HG02852 (cell line): Measurements from ENCODE around the gene SFXN5.
"Not testable (repeated sequence)": the region's sequence is repeated elsewhere in the genome, so short reads cannot be mapped to it uniquely, and the experiment has no call there.

Experiments
- ATAC-seq: cut with Tn5 transposase; IDR thresholded peaks from one replicate; pipeline ENCODE4 v1.9.1; 2021; ENCODE audit warnings: mild to moderate bottlenecking, moderate library complexity; ENCODE audit not compliant: unreplicated experiment

SFXN5 gene, protein sequence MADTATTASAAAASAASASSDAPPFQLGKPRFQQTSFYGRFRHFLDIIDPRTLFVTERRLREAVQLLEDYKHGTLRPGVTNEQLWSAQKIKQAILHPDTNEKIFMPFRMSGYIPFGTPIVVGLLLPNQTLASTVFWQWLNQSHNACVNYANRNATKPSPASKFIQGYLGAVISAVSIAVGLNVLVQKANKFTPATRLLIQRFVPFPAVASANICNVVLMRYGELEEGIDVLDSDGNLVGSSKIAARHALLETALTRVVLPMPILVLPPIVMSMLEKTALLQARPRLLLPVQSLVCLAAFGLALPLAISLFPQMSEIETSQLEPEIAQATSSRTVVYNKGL

DNA sequence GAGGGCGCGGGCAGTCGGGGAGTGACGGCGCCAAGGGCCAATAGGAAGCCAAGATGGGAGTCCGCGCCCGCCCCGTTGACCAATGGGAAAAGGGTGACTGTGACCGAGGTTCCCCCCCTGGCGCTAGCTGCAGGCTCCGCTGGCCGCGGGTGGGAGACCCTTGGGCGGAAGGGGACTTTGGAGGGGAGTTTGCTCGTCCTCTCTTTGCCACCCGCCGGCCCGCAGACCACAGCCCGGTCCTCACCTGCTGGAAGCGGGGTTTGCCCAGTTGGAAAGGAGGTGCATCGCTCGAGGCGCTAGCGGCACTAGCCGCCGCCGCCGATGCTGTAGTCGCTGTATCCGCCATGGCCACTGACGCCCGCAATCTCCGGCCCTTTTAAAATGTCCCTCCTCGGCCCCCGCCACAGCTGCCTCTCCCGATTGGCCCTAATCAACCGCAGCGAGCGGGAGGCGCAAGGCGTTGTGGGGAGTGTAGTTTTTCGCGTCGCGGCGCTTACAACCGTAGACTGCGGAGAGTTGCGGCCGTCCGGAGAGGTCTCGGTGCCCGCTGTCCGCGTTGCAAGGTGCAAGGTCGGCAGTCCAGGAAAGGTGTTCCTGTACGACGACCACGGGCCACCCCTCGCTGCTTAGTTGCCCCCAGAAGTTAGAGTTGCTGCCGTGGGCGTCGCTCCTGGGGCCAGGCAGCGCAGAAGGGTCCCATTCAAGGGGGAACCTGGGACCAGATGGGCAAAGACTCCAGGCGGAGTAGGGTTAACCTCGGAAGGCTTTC is at the start of gene SFXN5:
Gene SFXN5 (minus strand): TSS at position 353 of the 769 bp plus-strand sequence. CDS start 7 bp downstream, at position 346.
- ATAC-seq, result peak; percentile 96

DNA sequence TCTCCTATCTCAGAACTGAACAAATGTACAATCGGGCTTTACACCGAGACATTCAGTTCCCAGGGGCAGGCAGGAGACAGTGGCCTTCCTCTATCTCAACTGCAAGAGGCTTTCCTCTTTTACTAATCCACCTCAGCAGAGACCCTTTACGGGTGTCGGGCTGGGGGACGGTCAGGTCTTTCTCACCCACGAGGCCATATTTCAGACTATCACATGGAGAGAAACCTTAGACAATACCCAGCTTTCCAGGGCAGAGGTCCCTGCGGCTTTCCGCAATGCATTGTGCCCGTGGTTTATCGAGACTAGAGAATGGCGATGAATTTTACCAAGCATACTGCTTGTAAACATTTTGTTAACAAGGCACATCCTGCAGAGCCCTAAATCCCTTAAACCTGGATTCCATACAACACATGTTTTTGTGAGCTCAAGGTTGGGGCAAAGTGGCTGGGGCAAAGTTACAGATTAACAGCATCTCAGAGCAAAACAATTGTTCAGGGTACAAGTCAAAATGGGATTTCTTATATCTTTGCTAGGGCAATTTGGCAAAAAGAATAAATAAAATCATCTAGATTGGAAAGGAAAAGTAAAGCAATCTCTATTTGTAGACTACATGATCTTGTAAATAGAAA is 48.2 kb upstream of the SFXN5 start:
- not testable (repeated sequence) for ATAC-seq

DNA sequence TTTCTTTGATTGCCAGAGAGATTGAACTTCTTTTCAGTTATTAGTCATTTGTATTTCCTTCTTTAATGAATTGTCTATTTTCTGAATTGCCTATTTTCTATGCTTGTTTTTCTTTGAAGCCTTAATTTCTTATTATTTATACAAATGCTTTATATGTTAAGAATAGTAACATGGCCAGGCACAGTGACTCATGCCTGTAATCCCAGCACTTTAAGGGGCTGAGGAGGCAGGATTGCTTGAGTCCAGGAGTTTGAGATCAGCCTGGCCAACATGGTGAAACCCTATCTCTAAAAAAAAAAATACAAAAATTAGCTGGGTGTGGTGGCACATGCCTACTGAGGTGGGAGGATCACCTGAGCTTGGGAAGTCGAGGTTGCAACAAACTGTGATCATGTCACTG is 45.9 kb upstream of the SFXN5 start:
- ATAC-seq, result no peak

DNA sequence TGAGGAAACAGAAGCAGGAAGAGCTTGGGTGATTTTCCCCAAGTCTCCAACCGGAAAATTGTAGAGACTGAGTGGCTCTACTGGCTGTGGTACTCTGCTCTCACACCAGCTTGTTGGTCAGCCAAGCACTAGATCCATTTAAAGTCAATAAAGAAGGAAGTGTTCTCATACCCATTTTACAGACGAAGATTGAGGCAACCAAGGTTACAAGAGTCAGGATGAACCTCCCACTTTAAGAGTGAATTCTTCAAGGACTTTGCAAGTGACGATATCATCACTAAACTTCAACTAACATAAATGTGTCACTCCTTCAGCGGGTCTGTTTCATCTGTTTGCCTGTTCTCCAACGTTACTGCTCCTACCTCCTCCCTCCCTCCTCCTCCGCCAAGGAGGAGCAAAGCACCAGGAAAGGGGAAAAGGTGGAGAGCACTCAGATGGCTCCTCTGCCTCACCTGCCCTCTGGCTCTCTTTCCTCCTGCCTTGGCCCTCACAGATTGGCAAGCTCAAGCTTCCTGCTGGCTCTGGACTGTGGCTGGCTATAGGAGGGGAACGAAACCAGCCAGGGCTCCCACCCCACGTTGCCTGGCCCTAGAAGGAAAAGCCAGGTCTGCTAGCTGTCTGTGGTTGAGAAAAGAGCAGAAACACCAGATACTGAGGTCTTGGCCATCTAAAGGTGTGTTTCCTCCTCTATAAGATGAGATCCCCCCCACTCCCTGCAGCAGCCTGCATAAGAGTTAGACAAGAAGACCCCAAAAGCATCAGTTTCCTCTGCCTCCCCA is 44.9 kb upstream of the SFXN5 start:
- ATAC-seq, result no peak

DNA sequence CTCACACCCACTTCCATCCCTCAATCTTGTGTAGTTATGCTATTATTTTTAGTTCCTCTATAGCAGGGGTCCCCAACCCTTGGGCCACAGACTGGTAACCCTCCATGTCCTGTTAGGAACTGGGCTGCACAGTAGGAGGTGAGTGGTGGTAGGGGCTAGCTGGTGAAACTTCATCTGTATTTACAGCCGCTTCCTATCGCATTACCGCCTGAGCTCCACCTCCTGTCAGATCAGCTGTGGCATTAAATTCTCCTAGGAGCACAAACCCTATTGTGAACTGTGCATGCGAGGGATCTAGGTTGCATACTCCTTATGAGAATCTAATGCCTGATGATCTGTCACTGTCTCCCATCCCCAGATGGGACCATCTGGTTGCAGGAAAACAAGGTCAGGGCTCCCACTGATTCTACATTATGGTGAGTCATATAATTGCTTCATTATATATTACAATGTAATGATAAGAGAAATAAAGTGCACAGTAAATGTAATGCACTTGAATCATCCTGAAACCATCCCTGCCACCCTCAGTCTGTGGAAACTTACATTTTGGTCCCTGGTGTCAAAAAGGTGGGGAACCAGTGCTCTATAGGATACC is 42.9 kb upstream of the SFXN5 start:
- no peak for ATAC-seq

DNA sequence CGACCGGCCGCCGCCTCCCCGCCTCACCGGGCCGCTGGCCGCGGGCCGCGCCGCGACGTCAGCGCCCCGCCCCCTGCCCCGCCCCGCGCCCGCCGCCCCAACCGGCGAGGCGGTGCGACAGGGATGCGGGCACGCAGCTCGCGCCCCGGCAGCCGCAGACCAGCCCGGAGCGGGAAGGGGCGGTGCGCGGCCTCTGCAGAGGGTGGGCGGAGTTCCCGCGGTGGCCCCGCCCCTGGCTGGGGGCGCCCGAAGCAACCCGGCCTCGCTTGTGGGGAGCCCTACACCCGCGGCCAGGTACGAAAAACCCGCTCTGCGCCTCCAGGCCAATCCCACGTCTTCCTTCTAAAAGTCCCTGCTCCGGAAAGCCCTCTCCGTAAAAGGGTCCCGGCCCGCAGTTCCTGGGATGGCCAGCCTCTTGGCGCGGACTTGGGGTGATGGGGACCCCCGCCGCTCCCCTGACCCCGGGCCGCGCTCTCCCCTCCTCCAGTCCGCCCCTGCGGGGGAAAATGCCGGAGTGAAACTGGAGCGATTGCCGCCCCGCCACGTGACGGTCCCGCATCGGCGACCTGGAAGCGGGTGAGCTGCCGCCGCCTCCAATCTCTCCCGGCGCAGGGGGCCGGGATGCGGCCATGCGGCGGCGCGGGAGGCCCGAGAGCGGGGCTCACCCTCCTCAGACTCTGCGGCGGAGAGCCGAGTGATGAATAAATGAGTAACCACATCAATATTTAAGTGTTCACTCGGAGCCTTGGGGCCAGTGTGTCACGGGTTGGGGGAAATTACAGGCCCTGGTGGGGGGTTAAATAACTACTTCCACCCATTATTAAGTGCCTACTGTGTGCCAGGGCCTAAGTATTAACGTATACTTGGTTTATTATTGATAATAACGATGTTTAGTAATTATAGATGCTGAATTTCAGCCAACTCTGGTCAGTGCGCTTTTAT is 41.7 kb upstream of the SFXN5 start, which contains the start of gene RAB11FIP5:
Gene RAB11FIP5 (minus strand): TSS at position 36 of the 942 bp plus-strand sequence. CDS start 171 bp downstream, outside the sequence.
- peak; percentile 68 for ATAC-seq

DNA sequence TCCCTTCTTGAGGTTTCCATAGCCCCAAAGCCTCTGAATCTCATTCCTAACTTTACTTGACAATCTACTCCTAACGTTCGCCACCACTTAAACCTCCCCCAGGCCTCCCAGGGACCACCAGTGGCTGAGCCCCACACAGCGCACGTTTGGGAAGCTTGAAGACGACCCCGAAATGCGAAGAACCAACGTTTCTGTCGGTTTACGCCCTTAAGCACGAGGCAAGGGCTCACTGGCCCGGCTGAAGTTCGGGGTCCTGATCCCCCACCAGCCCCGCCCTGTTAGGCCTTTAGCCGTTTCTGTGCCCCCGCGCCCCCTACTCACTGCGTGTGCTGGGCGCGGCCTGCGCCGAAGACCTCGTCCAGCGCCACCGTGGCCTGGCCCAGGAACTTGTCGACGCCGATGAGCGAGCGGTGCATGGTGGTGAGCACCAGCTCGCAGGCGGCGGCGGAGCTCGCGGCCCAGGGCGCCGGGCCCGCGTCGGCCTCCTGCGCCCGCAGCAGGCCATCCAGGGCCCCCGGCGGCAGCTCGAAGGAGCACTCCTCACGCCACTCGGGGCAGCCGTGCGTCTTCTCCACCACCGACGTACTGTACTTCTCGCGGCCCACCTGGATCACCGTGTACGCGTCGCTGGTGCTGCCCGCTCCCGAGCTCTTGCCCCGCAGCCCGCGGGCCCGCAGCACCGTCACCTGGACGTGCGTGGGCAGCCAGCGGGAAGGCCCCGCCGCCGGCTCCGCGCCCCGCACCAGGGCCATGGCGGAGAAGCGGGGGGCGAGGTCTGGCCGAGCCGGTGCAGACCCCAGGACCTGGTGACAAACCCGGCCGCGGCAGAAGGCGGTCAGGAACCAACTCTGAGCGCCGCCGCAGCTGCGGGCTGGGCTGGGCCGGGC is 40.8 kb upstream of the SFXN5 start:
- ATAC-seq, result peak; percentile 23

DNA sequence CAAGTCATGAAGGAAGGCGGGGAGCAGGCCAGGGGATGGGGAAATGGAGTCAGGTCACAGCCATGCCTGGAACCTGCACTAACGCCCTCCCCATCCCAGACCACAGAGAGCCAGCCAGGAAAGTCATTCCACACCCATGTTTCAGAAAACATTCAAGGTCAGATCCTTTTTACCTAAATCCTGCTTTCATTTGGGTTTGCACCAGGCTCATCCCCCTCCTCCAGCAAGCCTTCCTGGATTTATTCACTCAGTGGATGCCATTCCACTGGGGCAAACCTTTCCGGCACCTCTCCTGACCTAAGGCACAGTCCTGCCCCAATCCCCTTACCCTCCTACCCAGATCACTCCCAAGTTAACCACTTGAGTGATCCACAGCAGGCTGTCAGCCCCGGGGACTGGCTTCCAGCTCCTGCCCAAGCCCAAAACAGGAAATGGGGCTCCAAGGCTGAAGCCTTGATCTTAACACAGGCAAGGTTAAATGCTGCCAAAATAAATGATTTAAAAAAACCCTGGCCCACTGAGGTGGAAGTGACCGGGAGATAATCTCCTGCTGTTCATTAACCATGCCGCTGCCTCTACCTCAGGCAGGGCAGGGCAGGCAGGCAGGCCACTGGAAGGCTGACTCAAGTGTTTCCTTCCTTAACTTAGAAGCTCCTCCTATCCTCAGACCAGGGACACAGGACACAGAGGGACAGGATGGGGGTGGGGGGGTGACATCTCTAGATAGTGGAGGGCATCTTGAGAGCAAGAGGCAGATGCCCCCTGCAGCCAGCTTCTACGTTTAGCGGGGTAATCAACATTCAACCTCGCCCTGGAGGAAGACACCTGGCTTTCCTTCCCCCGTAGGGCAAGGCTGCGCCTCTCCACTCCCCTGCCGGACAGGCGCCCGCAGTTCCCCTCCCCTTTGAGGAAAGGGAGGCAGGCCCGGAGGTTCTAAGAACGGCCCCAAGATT is 39.8 kb upstream of the SFXN5 start:
- ATAC-seq, result no peak

DNA sequence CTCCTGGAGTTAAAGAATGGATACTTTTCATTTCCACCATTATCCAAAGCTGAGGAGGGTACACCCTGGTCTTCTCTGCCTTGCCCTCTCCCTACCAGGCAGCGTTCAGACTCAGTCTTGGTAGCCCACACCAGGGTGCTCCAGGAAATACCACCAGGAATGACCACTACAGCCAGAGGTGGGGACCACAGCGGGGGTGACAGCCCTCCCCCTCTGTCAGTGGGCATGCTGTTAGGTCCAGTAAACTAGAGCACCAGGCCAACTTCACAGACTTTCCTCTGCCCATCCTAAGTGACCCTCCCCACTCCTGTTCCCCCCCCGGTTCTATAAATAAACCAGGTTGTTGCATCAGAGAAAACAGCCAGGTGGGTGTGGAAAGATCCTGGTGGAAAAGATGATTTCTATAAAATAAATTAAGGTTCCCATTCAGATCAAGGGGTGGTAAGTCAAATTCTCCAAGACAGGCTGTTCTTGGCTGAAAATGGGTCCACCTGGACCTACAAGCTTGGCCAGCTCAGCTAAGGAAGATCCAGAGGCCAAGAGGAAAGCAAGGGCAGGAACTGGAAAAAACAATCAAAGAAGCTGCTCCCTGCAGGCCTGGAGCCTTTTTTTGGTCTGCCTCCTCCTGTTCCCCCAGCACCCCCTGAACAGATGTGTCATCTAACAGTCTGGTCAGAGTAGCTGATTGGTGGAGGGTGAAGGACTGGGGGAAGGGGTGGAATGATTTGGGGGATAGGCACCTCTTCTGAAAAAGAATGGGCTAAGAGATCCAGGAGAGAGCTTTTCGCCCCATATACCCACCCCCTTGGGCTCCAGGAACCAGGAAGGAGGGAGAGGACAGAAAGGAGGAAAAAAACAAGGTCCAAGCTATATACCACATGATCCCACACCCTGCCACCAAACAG is 38.9 kb upstream of the SFXN5 start:
- no peak for ATAC-seq

DNA sequence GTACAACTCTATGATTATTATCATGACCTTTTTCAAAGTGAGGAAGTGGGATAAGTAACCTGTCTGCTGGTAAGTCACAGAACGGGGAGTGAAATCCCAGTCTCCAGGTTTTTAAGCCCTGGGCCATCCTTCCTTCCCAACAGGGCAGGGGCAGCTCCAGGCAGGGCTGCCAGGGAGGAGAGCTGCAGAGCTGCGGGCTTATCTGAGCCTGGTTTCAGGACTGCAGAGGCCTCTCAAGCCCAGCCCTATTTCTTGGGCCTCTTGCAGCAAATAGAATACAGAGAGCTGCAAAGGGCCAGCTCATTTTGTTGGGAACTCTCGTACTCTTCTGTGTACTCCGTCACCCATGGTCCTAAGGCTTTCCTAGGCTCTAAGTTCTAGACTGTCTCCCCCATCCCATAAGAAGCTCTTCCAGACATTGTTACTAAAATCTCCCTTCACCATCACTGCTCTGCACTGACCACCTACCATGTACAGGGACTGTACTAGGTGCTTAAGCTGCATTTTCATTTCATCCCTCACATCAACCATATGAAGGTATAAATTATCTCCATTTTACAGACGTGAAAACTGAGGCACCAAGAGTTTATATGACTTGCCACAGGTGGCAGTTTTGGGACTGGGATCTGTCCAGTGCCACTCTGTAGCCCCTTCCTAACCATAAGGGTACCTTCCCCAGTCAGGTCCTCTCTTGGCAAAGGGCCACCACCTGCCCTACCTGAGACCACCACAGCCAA is 38.1 kb upstream of the SFXN5 start:
- ATAC-seq, result no peak

DNA sequence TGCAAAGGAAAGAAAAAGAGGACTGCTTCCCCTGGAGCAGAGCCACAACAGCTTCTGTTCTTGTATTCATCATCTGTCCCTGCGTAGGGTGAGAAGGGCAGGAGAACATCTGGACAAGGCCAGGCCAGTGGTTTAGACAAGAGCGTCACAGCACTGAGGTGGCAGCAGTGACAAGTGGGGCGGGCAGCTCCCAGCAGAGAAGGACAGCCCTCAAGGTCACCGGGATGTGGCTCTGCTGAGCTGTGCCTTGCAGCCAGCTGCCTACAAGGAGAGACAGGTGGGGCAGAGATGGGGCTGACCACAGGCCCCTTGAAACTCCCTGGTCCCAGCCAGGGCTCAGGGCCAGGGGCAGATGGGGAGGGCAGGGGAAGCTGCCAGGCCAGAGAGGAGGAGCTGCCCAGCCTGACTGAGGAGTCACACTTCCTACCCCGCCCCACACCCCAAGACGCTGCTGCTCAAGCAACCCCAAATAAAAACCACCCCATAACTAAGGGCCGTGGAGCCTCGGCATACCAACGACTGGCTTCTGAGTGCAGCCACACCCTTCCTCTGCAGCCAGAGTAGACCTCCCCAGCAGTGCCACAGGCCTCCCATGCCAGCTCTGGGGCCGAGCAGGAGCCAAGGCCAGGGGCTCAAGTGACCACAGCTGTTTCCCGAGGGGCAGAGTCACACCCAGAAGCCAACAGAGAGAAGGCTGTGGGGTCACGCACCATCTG is 35.9 kb upstream of the SFXN5 start:
- ATAC-seq, result no peak

DNA sequence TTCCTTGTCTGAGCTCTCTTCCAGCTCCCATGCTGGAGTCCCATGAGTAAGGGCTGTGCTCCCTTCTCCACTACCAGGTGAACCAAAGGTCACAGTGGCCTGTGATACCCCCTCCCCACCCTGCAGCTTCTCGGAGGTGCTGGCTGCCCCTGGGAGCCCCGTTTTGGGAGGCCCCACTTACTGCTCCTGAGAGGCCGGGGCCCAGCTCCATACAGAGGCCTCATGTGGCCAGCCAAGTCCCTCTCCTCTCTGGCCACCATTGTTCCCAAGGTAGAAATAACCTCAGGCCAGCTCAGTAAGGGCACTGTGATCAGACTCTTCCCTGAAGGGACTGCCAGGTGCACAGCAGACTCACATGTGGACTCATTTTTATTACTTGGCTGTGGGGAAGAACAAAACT is 35.3 kb upstream of the SFXN5 start:
- ATAC-seq, result no peak

DNA sequence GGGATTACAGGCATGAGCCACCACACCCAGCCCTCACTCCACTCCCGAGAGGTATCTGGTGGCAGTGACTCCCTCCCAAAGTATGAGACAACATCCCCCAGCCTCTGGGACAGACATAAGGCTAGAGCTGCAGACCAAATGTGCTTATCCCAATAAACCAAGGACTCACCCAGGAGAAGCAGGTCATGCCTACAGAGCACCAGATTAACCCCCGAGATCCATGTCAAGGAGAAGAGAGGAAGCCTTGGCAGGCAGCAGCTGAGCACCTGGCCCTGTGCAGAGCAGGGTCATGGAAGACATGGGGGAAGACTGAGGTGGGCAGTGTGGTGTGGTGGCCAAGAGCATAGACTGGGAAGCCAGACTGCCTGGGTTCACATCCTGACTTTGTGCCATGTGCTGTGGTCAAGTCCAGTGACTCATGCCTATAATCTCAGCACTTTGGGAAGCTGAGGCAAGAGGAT is 34.0 kb upstream of the SFXN5 start:
- ATAC-seq, result no peak

DNA sequence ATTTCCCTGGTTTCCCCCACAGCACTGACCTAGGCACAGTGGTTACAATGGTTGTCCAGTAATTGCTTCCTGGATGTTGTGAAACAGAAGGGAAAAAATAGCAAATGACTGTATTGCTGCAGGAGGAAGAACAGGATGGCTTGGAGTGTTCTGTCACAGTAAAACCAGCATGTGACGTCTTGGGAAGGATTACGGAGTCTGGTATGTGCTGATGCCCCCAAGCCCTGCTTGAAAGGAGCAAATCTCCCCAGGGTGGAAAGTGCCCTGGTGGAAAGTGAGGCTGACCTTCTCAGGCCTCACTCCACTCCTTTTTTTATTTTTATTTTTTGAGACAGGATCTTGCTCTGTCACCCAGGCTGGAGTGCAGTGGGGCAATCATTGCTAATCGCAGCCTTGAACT is 33.4 kb upstream of the SFXN5 start:
- ATAC-seq, result no peak

DNA sequence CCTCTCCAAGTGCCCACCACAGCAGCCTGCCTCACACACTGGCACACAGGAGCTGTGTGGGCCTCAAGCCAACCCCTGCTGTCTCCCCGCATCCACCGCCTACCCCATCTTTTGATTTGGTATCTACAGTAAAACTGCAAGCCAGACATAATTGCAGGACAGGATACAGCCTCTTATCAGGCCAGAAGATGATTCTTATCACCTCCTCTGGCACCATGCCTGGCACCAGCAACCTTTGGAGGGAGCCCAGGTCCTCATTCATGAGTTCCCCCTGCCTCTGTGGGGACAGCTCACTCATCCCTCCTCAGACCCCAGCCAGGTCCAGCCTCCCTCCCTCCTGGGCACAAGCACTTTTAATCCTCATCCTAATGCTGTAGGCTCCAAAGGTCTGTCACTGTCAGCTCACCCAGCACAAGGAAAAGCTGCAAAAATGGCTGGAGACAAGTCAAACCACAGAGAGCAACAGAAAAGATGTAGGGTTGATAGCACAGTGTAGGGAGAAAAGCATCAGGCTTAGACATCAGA is 31.6 kb upstream of the SFXN5 start:
- no peak for ATAC-seq
